NCI-H1105 treated with DMSO at 0.1 percent for 48 hours (cell line): ENCODE data around the gene RBP3.

ENCODE experiments used
- DNase-seq: peaks from one replicate; lab custom pipeline; 2025; lab: John Stamatoyannopoulos, UW

RBP3 gene

GRCh38 chr10:47401210-47401609, 53.0 kb downstream of the RBP3 start:
- no peak for DNase-seq

DNA sequence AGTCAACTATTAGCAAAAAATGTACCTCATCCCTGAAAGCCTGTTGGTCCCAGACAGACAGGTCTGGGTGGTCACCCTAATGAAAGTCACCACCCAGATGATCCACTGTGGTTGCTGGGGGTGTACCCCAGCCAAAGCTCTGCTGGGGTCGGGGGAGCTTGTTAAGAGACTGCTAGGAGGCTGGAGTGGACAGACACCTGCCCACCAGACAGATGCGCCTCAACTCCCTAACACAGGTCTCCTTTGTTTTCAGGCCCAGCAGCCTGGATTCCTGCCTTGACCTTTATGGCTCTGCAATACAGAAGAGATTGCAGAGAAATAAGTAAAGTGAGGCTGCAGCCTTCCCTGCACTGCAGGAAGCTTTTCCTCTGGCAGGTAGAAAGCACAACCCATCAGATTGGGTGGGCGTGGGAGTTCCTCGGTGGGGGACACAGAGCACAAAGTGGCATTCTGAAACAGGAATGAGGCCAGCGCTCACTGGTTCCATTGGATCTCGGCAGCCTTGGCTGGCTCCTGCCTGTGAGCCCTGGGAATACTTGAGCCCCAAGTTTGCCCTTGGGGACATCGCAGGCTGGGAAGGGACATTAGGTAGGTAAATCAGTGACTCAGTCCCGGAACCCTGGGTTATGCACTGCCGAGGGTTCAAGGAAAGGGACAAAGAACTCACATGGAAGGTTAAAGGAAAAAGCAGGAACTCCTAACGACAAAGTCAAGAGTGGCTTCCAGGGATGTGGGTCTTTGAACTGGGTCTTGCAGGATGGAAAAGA, 53.9 kb downstream of the RBP3 start:
- no peak for DNase-seq

GRCh38 chr10:47402641-47403301, 54.6 kb downstream of the RBP3 start:
- no peak for DNase-seq

- no peak for DNase-seq
Observed at GRCh38 chr10:47403446-47404318, 55.5 kb downstream of the RBP3 start.

DNA sequence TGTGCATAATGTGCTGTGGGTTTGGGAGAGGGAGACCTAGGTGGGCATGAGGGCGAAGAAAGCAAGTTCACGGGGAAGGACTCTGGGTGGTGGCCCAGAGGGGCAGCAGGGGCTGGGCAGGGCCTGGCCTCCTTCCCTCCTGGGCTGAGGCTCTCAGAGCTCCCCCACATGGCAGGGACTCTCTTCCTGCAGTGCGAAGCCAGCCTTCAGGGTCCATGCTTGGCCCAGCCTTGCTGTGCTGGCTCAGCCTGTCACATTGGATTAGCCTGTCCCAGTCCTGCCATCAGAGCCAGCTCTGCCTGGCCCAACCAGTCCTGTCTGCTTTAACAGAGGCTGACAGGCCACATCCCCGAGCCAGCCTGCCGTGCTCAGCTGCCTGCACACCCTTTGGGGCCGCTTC, 56.3 kb downstream of the RBP3 start:
- DNase-seq = no peak

- DNase-seq = no peak
Observed at GRCh38 chr10:47404937-47405336, 56.8 kb downstream of the RBP3 start.

DNA sequence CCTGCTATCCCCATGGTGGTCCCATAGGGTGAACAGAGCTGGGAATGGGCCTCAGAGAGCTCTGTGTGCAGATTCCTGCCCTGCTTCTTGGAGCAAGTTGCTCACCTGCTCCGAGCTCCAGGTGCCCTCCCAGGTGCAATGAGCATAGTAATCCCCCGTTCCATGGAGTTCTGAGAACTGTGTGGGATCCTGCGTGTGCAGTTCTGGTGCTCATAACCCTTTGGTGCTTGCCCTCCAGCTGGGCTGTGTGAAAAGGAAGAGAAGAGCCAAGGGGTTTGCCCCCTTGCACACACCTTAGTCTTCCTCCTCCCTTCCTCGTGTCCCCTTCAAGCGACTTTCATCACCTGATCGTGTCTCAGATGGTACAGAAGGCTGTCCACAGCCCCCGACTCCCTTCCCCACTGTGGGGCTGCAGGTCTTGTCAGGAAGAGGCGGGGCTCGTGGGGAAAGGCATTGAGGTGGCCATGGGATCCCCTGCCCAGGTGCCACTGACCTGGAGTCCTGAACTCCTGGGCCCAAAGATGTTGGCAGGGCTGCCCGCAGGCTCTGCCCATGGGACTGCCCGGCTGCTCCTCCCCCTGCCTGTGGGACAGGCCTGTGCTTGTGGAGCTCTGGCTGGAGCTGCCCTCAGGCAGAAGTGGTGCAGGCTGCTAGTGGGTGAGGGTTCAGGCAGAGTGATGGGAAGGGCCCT, 57.8 kb downstream of the RBP3 start:
- DNase-seq = no peak

GRCh38 chr10:47406548-47406869, 58.3 kb downstream of the RBP3 start:
- DNase-seq = no peak

GRCh38 chr10:47406870-47407691, 58.9 kb downstream of the RBP3 start:
- DNase-seq = no peak
